HepG2 (cell line): Measurements from ENCODE around the gene ARAP1. TPM values are rescaled to one million over a fixed set of nuclear protein-coding genes. Genes with fewer than 3 reads are reported as not detected.

Experiments used
- SRSF9 ChIP-seq: fragments of 200-400 bp; formaldehyde crosslinking; IDR thresholded peaks from 2 replicates; pipeline ENCODE4 v1.6.1; 2018; ENCODE audit warnings: borderline replicate concordance, mild to moderate bottlenecking, low read depth, low read length; ENCODE audit not compliant: insufficient read depth, poor library complexity, severe bottlenecking
- ZBTB4 ChIP-seq: sonication (generic); formaldehyde crosslinking; IDR thresholded peaks from 2 replicates; pipeline ENCODE4 v1.4.0; 2020; ENCODE audit warnings: missing genetic modification reagents, mild to moderate bottlenecking, borderline replicate concordance
- ZNF574 ChIP-seq: sonication (generic); formaldehyde crosslinking; IDR thresholded peaks from 2 replicates; pipeline ENCODE4 v1.4.0; 2020; ENCODE audit warnings: missing genetic modification reagents
- ZNF776 ChIP-seq: sonication (generic); formaldehyde crosslinking; IDR thresholded peaks from 2 replicates; pipeline ENCODE4 v1.4.0; 2020; ENCODE audit warnings: mild to moderate bottlenecking, missing genetic modification reagents
- ZNF841 ChIP-seq: sonication (generic); formaldehyde crosslinking; IDR thresholded peaks from 2 replicates; pipeline ENCODE4 v1.8.1; 2023; ENCODE audit warnings: missing genetic modification reagents, borderline replicate concordance
- polyA plus RNA-seq, 8 experiments: library from polyadenylated mRNA; depleted of rRNA in 3 of 8; stranded (reverse) in 7 of 8; unstranded in 1 of 8; fragments of >200 nt; fragmentation: Illumina TruSeq in 4 of 8; extraction: Trizol in 4 of 8; gene quantifications; 2 replicates each; pipeline versions ENCODE4 v1.2.1 to v1.2.3, GENCODE V29; 2011 to 2016; ENCODE audit warnings: low read depth in 4 of 8, missing spikeins in 1 of 8, mixed read lengths in 1 of 8; ENCODE audit not compliant: insufficient read depth in 1 of 8
- total RNA-seq, 5 experiments: library from RNA; depleted of rRNA; stranded (reverse); fragments of >200 nt; fragmentation: Illumina TruSeq; extraction: Trizol; gene quantifications; 2 replicates each; pipeline ENCODE4 v1.2.3, GENCODE V29; 2016; ENCODE audit warnings: low read depth in 1 of 5
- TF ChIP-seq, protein P1 (sequence below): sonication (generic); formaldehyde crosslinking; IDR thresholded peaks from 2 replicates; pipeline ENCODE4 v1.9.0; 2021; ENCODE audit warnings: missing genetic modification reagents, borderline replicate concordance

The ARAP1 gene
- total and polyA plus RNA-seq, 2 of the 13 experiments (the other 11 are each of a cell fraction or from before 2014, with no cell fraction given), result 43.2 to 55.5 TPM

DNA sequence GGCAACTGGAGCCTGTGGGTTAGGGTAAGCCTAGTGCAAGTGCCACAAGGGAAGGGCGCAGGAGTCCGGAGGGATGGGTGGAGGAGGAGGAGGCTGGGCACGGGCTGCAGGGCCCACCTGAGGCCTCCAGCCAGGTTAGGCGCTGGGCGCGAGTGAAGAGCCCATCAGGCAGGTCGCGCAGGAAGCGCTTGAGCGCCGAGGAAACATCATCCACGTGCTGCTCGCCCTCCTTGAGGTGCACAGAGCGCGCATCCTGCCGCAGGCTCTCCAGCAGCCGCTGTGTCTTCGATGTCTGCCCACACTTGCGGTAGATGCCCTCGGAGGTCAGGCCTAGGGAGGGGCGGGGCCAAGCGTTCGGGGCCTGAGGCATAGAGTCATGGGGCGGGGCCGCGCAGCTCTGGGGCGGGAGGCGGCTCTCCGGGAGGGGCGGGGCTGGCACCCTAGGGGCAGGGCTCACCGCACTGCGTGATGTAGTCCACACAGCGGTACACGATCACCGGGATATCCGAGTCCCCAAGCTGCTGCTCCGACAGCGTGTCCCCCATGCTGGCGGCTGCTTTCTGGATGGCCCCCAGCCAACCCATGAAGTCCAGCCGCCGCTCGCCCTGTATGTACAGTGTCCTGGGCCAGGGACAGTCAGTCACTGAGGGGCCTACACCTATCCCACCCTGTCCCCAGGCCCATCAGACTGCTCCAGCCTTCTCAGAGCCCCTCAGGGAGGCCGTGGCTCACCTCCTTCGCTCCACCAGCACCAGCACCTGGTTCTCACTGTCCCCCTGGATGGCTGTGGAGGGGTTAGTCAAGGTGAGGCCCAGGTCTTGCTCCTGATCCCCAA is 55.1 kb downstream of the ARAP1 start (continued):
- TF ChIP-seq, protein P1, sequence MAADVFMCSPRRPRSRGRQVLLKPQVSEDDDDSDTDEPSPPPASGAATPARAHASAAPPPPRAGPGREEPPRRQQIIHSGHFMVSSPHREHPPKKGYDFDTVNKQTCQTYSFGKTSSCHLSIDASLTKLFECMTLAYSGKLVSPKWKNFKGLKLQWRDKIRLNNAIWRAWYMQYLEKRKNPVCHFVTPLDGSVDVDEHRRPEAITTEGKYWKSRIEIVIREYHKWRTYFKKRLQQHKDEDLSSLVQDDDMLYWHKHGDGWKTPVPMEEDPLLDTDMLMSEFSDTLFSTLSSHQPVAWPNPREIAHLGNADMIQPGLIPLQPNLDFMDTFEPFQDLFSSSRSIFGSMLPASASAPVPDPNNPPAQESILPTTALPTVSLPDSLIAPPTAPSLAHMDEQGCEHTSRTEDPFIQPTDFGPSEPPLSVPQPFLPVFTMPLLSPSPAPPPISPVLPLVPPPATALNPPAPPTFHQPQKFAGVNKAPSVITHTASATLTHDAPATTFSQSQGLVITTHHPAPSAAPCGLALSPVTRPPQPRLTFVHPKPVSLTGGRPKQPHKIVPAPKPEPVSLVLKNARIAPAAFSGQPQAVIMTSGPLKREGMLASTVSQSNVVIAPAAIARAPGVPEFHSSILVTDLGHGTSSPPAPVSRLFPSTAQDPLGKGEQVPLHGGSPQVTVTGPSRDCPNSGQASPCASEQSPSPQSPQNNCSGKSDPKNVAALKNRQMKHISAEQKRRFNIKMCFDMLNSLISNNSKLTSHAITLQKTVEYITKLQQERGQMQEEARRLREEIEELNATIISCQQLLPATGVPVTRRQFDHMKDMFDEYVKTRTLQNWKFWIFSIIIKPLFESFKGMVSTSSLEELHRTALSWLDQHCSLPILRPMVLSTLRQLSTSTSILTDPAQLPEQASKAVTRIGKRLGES, result no peak
- TF ChIP-seq ZNF574 (CRISPR knock-in tag) (no peak), ZNF776 (no peak), ZBTB4 (CRISPR knock-in tag) (no peak), ZNF841 (CRISPR knock-in tag) (no peak), SRSF9 (no peak)
